ENCODE measurements around the gene GNAI3. TPM values are rescaled to one million over a fixed set of nuclear protein-coding genes. Genes with fewer than 3 reads are reported as not detected.

The GNAI3 gene
- total and polyA plus RNA-seq, 2 of the 8 experiments (the other 6 are each of a cell fraction or from before 2014, with no cell fraction given) = 4.0 to 9.8 TPM

GRCh38 chr1:109530457-109531087 lies 17.8 kb upstream of the GNAI3 start (continued):
- TF ChIP-seq, protein P1, sequence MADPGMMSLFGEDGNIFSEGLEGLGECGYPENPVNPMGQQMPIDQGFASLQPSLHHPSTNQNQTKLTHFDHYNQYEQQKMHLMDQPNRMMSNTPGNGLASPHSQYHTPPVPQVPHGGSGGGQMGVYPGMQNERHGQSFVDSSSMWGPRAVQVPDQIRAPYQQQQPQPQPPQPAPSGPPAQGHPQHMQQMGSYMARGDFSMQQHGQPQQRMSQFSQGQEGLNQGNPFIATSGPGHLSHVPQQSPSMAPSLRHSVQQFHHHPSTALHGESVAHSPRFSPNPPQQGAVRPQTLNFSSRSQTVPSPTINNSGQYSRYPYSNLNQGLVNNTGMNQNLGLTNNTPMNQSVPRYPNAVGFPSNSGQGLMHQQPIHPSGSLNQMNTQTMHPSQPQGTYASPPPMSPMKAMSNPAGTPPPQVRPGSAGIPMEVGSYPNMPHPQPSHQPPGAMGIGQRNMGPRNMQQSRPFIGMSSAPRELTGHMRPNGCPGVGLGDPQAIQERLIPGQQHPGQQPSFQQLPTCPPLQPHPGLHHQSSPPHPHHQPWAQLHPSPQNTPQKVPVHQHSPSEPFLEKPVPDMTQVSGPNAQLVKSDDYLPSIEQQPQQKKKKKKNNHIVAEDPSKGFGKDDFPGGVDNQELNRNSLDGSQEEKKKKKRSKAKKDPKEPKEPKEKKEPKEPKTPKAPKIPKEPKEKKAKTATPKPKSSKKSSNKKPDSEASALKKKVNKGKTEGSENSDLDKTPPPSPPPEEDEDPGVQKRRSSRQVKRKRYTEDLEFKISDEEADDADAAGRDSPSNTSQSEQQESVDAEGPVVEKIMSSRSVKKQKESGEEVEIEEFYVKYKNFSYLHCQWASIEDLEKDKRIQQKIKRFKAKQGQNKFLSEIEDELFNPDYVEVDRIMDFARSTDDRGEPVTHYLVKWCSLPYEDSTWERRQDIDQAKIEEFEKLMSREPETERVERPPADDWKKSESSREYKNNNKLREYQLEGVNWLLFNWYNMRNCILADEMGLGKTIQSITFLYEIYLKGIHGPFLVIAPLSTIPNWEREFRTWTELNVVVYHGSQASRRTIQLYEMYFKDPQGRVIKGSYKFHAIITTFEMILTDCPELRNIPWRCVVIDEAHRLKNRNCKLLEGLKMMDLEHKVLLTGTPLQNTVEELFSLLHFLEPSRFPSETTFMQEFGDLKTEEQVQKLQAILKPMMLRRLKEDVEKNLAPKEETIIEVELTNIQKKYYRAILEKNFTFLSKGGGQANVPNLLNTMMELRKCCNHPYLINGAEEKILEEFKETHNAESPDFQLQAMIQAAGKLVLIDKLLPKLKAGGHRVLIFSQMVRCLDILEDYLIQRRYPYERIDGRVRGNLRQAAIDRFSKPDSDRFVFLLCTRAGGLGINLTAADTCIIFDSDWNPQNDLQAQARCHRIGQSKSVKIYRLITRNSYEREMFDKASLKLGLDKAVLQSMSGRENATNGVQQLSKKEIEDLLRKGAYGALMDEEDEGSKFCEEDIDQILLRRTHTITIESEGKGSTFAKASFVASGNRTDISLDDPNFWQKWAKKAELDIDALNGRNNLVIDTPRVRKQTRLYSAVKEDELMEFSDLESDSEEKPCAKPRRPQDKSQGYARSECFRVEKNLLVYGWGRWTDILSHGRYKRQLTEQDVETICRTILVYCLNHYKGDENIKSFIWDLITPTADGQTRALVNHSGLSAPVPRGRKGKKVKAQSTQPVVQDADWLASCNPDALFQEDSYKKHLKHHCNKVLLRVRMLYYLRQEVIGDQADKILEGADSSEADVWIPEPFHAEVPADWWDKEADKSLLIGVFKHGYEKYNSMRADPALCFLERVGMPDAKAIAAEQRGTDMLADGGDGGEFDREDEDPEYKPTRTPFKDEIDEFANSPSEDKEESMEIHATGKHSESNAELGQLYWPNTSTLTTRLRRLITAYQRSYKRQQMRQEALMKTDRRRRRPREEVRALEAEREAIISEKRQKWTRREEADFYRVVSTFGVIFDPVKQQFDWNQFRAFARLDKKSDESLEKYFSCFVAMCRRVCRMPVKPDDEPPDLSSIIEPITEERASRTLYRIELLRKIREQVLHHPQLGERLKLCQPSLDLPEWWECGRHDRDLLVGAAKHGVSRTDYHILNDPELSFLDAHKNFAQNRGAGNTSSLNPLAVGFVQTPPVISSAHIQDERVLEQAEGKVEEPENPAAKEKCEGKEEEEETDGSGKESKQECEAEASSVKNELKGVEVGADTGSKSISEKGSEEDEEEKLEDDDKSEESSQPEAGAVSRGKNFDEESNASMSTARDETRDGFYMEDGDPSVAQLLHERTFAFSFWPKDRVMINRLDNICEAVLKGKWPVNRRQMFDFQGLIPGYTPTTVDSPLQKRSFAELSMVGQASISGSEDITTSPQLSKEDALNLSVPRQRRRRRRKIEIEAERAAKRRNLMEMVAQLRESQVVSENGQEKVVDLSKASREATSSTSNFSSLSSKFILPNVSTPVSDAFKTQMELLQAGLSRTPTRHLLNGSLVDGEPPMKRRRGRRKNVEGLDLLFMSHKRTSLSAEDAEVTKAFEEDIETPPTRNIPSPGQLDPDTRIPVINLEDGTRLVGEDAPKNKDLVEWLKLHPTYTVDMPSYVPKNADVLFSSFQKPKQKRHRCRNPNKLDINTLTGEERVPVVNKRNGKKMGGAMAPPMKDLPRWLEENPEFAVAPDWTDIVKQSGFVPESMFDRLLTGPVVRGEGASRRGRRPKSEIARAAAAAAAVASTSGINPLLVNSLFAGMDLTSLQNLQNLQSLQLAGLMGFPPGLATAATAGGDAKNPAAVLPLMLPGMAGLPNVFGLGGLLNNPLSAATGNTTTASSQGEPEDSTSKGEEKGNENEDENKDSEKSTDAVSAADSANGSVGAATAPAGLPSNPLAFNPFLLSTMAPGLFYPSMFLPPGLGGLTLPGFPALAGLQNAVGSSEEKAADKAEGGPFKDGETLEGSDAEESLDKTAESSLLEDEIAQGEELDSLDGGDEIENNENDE (IDR thresholded peaks at IDR 0.05; ENCODE audit: insufficient replicate concordance, low read length) = no peak
- TF ChIP-seq BCL11A (IDR thresholded peaks at IDR 0.05; ENCODE audit: low read depth in 2 of 2, low read length in 2 of 2) = no peak
- no peak for TF ChIP-seq CTBP2 (IDR thresholded peaks at IDR 0.05; ENCODE audit: borderline replicate concordance, insufficient read depth, insufficient read length, low read length)
- TF ChIP-seq, protein P2, sequence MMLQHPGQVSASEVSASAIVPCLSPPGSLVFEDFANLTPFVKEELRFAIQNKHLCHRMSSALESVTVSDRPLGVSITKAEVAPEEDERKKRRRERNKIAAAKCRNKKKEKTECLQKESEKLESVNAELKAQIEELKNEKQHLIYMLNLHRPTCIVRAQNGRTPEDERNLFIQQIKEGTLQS (IDR thresholded peaks at IDR 0.05; ENCODE audit: insufficient read depth, low read depth, low read length) = no peak
- TF ChIP-seq BACH1 (IDR thresholded peaks at IDR 0.05; ENCODE audit: low read length) = no peak
- TF ChIP-seq CHD1 (IDR thresholded peaks at IDR 0.05; ENCODE audit: low read depth, low read length) = no peak
- TF ChIP-seq CBX5 (IDR thresholded peaks at IDR 0.05; ENCODE audit: low read depth, low read length) = no peak
- no peak for TF ChIP-seq HDAC2 (IDR thresholded peaks at IDR 0.05; ENCODE audit: borderline replicate concordance in 1 of 2, low read depth in 2 of 2, low read length in 2 of 2)
- no peak for TF ChIP-seq POU5F1 (IDR thresholded peaks at IDR 0.05; ENCODE audit: low read depth, low read length)
- TF ChIP-seq HDAC6 (IDR thresholded peaks at IDR 0.05; ENCODE audit: low read depth, low read length) = no peak

All from H1 (cell line).